Stimulated activated CD8-positive, alpha-beta memory T cell treated with anti-CD3 and anti-CD28 coated beads, Interleukin-7, amount 100 ng/mL, for 48 hours (primary cell): ENCODE measurements around the gene TRIO.
"Not testable (repeated sequence)": the region's sequence is repeated elsewhere in the genome, so short reads cannot be mapped to it uniquely, and the experiment has no call there.

Source experiments
- DNase-seq, 2 donors: peaks; one replicate each; pipeline ENCODE4 v3.0.0-alpha.2; 2020; ENCODE audit warnings: low read depth in 1 of 2; ENCODE audit errors: extremely low read depth in 1 of 2

Gene TRIO

DNA sequence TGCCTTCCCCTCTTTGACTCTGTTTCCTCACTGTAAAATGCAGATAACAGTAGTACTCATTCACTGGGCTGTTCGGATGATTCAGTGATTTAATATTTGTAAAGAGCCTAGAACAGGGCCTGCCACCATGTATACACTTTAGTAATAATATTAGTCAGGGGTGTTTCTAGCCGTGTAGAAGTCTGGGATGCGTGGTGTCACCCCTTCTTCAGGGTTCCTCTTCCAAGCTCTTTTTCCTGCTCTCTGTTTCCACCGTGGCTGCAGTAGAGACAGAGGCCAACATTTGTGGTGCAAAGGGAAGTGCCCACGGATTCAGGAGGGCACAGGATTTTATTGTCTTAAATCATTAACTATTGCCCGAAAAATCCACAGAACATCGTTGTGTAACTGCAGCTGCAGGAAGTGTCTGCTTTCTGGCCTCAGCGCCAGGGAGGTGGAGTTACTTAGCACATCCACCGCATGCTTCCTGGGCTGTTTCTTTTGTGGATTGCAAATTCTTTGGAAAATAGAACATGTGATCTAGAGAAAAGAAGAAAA lies 61.7 kb downstream of the TRIO start:
- DNase-seq: no peak

DNA sequence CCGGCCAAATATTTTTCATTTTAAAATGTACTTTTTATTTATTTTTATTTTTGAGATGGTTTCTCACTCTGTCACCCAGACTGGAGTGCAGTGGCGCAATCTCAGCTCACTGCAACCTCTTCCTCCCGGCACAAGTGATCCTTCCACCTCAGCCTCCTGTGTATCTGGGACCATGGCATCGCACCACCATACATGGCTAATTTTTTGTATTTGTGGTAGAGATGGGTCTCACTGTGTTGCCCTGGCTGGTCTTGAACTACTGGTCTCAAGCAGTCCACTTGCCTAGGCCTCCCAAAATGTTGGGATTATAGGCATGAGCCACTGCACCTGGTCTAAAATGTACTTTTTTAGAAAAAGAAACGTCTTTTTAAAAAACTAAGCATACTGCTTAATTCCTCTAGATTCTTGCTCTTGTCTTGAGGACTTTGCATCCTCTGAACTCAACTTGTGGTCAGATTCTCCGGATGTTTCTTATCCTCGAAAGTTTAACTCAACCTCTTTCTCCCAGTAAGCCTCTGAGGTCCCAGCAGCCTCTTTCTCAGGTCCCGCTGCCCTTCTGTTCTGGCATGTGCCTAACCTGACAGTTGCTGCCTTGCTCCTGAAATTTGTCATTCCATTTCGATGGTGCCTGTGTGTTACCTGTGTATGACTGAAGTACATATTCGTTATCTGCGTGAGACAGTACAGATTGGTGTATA lies 63.0 kb downstream of the TRIO start:
- DNase-seq: no peak

DNA sequence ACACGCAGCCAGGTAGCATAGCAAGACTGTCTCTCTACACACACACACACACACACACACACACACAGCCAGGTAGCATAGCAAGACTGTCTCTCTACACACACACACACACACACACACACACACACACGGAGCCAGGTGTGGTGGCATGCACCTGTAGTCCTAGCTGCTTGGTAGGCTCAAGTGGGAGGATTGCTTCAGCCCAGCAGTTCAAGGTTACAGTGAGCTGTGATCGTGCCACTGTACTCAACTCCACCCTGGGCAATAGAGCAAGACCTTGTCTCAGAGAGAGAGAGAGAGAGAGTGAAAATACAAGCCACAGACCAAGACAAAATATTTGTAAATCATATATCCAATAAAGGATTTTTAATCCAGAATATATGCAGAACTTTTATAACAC lies 64.3 kb downstream of the TRIO start:
- not testable (repeated sequence) for DNase-seq

DNA sequence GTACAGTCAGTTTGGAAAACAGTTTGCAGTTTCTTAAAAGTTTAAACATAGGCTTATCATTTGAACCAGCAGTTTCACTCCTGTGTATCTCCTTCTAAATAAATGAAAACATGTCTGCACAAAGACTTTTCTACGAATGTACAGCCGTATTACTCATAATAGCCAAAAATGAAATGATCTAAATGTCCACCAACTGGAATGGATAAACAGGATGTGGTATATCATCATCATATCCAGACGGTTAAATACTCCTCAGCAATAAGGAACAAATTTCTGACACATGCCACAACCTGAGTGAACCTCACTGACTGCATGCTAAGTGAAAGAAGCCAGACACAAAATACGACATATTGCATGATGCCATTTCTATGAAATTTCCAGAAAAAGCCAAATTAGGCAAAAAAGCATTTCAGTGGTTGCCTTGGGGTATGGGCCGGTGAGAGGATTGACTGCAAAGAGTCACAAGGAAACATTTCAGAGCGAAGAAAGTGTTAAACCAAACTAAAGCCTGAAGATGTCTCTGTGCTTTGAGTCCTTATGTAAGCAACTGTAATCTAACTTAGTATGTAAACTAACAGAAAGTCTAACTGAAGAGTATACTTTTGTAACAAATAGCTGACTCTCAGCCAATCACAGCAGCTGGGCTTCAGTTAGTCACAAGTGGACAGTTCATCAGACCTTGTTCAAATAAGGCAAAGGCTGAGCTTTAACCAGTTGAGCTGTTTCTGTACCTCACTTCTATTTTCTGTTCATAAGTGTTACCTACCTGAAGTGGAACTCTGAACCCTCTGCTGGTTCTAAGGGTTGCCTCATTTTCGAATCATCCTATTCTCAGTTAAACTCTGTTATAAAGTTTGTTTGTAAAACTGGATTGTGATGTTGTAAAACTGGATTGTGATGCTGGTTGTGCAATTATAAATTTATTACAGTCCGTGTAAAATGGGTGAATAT lies 65.2 kb downstream of the TRIO start:
- DNase-seq: no peak

DNA sequence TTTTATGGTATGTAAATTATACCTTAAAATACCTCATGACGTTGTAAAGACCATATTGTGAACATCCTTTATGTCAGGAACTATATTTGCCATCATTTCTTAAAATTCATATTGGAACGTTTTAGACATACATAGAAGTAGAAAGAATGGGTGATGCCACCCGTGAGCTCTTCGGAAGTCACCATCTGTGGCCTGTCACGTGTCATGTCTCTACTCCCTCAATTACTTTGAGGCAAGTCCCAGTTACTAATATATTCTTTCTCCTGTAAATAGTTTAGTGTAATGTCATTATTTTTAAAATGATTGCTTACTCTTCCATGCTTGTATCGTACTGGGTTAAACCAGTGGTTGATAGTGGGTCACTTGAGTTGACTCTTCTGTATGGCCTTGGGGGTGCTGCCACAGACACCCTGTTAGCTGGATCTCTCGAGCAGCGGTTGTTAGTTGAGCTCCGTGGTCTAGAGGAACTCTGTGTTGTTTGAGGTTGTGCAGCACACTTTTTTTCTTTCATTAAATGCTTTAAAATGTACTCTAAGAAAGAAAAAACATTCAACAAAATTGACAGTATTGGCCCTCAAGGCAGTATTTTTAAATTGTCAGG lies 66.2 kb downstream of the TRIO start:
- DNase-seq: no peak

DNA sequence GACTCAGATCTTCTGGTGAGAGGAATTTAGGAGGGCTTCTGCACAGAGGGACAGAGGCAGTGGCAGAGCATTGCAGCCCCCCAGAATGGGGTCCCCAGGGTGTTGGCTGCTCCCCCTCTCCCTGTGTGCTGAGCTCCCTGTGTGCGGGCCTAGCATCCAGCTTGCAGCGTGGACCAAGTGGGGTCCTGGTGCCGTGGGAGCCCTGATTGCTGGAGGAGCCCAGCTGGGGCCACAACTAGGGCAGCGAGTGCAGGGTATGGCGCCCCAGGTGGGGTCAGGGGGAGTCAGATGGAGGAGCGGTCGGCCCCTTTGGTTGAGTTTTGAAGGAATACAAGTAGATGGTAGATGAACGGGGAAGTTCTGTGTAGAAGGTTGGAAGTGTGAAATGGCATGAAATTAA lies 66.7 kb downstream of the TRIO start:
- no peak for DNase-seq

DNA sequence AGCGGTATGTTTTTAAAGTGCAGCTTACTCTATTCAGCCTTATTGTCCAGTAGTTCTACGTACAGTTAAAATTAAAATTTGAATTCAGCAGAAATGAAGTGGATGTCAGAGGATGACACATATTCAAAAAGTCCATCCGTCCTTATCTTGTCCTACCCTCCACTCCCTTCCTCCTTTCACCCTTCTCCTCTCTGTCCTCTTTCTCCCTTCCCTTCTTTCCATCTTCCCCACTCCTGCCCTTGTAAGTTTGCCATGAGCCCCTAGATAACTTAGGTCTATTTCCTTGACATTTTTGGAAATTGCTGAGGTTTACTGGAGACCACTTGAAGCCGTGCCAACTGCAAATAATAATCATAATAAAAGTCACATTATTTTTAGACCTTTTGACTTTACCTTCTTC lies 67.6 kb downstream of the TRIO start:
- no peak for DNase-seq

DNA sequence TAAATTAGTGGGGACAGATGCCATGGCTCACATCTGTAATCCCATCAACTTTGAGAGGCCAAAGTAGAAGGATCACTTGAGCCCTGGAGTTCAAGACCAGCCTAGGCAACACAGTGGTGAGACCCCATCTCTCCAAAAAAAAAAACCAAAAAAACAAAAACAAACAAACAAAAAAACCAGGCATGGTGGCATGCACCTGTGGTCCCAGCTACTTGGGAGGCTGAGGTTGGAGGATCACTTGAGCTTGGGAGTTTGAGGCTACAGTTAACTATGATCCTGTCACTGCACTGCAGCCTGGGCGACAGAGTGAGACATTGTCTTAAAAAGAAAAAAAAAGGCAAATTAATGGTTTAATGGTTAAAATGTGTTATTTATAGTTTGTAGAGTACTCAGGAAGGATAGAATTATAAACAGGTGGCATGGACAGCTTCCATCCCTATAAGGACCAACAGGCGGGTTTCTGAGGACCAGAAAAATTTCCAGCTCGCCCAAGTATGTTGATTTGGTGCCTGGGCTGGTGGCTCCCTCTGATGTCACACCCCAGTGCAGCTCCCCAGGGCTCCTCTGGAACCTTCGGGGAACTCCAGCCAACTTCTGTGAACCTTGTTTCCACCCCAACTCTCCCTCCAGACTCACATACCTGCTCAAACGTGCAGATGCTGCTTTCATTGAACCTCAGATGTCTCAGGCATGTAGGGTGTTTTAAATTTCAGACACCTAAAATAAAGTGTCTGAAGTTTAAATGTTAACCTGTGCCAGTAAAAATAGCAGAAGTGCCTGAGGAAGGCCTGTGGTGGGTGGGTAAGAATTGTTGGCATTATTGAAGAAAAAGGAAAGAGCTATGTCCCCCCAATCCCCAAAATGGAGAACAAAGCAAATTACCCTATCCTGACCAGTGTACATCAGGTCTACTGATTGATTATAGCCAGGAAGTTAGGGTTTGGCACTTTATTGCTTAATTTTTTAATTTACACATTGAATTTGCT lies 69.0 kb downstream of the TRIO start:
- no peak for DNase-seq

DNA sequence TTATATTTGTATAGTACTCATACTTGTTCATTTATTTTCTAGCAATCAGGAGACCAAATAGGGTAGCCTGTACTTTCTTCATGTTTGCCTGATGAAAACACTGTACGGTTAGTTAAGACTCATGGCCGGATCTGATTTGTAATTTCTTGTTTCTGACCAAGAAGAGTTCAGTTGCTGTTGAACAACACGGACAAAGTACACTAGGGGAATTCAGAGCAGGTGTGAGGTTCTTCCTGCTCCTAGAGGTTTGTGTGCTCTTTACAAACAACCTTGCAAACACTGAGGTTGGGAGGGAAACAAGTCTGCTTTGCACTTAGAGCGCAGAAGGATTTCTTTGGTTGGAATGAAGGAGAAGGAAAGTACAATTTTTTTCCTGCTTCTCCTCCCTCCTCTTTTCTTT lies 69.7 kb downstream of the TRIO start:
- DNase-seq: no peak

DNA sequence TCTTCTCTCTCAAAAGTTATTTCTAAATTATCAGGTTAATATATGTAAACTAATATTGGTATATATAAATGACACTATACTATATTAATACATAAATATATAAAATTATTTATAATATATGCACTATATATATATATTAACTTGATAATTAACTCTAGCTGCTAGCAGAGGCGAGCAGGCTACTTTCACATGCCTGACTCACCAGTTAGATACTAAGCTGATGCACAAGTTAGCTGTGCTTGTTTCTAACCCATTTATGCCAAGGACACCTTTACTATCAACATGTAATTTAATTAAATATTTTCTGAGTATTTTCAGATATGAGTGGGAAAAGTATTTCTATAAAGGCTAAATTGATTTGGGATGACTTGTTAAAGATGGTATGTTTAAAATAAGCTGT lies 70.1 kb downstream of the TRIO start:
- no peak for DNase-seq

DNA sequence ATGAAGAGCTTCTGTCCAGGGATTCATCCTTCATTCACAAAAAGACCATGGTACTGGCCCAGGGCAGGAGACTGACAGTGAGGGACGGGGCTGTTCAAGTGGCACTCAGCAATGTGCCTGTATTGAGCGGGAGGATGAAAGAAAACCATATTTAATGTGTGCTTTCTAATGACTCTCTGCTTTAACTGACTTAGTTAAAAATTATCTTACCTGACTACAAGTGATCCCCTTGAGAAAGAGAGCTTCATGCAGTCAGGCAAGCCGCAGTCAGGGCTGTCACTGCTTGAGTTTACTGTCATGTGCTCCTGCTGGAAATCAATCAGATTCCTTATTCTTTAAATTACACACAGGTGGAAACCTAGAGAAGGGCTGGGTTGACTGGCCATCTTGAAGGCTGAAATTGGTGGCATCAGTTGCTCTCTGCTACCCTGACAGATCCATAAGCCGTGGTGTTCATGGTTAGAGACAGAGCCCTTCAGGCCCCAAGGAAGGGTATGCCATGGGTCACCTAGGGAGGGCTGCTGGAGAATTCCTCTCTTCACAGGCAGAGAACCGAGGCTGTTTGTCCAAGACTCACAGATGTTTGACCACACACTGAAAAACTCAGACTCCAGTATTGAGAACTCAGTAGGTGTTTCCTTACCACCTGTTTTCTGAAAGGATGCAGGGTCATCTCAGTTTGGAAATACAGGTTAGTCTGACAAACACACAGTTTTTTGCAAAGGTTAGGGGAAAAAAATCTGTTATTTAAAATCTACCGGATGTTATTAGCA lies 70.9 kb downstream of the TRIO start:
- no peak for DNase-seq

DNA sequence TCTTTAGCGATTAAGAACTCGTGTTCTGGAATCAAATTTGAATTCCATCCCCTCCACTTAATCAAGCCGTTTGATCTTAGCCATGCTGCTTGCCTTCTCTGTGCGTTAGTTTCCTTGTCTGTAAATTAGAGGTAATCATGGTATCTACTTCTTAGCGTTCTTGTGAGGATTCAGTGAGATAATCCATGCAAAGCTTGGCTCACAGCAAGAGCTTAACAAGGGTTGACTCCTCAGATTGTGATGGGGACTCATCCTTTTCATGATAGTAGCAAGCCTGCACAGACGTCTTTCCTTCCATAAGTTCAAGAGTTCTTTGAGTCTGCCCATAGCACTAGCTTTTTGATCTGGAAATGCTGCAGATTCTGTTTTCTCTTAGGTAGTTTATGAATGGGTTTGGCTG lies 72.8 kb downstream of the TRIO start:
- DNase-seq: no peak

DNA sequence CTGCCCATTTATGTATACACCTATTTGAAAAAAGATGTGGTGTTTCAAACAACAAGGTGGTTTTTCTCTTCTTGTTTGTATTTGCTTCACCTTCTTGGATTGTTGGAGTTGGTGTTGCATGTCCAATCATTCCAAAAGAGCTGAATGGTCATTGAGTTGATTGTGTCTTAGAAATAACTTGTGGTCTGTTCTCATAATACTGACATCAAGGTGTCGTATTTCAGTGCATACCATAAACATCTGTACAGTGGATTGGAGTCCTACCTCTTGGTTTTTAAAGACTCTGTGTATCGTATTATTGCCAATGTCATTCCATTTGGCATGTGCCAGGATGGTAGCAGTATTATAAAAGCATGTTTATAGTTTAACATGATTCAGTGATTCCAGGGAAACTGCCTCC lies 73.2 kb downstream of the TRIO start:
- no peak for DNase-seq

DNA sequence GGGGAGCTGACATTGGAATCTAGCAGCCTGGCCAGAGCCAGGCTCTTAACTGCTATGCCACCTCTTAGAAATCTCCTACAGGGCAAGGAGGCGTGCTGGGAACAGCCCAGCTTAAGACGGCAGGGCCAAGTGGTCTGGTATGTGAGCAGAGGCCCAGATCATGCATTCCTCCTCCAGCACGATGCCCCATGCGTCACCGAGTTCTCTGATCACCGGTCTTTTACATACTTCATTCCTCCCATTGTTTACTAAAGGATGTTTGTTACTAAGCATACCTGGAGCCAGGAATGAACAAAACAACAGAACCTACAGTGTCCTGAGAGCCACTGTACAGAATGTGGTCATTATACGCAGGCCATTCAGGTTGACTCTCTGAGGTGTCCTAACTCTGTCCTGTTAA lies 73.8 kb downstream of the TRIO start:
- DNase-seq: no peak

DNA sequence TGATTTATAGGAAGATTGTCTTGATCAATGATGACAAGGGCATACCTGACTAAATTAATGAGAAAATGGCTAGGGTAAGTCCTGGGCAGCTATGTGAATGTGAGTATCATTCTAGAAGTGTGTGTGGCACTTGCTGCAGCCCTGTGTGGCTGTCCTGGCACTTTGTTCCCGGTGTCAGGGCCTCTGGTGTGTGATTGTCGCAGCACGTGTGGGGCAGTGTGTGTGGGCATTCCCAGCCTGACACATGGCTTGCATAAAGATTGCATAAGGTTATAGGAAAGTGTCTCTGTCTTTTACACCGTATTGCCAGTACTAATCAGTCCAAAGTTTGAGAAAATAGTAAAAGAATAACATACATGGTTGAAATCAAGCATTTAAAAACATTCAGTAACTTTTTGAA lies 74.4 kb downstream of the TRIO start:
- no peak for DNase-seq

DNA sequence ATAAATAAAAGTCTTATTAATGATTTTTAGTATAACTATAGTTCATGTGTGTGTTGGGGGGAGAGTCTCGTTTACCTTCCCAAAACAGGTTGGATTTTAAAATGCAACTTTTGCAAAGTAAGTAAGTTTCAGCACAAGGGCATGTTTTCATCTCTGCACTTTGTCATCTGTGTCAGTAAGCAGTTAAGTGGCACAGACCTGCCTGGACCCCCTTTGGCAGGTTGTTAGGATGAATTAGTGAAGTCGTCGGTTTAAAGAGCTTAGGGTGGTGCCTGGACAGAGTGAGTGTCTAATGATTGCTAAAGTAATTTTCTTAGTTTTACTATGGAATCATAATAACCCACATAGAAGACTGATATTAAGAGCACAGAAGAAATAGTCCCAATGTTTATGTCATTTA lies 74.9 kb downstream of the TRIO start:
- no peak for DNase-seq

DNA sequence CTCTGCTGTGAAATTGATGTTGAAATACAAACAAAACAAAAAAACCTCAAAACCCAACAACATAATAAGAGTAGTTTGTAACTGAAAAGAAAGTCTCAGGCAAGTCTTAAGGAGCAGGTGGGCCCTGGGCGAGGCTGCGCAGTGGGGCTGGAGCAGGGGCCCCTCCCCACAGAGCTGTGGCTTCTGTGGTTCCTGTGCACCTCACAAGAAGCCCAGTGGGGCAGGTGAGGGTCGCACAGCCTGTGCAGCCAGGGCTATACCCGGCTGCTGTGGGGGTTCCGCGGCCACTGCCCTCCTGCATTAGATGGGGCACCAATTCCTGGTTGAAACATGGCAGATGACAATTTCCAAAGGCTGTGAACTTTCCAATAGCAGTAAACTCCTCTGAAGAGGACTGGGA lies 75.3 kb downstream of the TRIO start:
- DNase-seq: no peak

DNA sequence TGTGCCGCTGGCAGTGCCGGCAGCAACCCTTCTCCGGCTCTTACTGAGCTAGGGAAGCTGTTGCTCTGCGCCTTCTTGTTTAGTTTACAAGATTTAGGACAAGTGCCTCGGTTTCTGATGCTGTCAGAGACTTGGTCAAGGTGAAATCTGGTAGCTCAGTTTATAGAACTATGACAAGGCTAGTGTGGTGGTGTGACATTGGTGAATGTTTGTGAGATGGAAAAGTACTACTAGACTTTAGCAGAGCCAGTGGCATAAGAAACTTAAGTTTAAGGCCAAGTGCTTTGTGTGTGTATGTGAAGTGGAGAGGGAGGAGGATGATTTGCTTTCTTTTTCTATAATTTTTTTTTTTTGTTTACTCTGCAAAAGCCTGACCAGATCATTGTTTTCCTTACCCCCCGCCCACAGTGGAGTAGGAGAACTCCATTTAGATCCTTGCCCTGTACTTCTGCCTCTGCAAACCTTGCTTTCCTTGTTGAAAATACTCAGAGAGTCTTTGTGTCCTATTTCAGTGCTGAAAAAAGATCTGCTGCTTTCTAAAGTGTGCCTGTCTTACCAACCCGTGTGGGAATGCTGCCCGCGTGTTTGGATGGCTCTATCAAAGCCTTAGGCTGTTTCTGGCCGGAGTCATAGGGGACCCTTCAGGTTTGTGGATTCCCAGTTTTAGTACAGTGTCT lies 75.9 kb downstream of the TRIO start:
- no peak for DNase-seq
